NCI-H345 treated with DMSO at 0.1 percent for 48 hours (cell line): Measurements from ENCODE around the gene SLC35E4.
"Not testable (repeated sequence)": the region's sequence is repeated elsewhere in the genome, so short reads cannot be mapped to it uniquely, and the experiment has no call there.

Experiments used
- DNase-seq: peaks from one replicate; lab custom pipeline; 2025; ENCODE audit not compliant: unreplicated experiment; lab: John Stamatoyannopoulos, UW

Gene SLC35E4

DNA sequence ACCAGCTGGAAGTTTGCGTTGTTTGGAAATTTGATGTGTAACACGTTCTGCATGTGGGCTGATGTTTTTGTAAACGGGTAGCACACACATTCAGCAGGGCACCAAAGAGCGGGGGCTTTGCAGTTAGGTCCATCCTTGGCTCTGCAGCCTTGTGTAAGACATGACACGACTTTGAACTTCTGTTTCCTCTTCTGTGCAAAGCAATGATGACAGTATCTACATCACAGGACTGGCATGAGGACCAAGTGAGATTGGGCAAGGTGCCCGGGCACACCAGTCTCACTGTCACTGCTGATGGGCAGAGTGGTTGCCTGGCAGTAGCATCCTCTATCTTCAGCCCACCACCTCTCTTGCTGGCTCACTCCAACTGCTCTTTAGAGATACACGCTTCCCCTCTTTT, 25.3 kb upstream of the SLC35E4 start:
- no peak for DNase-seq

DNA sequence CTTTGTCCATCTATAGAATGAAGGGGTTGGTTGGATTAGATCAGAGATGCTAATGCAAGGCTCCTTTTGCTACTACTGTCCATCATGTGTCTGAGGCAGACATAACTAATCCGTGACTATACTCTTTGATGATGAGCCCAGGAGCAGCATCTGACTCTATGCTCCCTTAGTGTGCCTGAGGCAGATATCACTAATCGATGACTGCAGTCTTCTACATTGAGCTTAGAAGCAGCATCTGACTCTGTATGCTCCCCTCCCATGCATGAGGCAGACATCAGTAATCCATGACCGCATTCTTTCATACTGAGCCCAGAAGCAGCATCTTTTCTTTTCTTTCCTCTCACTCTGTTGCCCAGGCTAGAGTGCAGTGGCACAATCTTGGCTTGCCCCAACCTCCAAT, 24.4 kb upstream of the SLC35E4 start:
- no peak for DNase-seq

DNA sequence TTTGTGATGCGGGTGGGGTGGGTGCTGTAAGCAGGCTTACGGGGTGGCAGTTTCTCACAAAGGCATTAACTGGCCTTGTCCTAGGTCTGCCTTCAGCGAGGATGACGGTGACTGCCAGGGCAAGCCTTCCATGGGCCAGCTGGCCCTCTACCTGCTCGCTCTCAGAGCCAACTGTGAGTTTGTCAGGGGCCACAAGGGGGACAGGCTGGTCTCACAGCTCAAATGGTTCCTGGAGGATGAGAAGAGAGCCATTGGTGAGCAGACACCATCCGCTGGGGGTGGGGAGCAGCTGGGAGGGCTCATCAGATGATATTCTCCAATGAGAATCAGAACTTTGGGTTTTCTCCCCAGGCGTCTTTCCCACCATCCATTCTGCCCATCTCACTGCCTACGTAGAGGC, 22.8 kb upstream of the SLC35E4 start:
- DNase-seq = no peak

DNA sequence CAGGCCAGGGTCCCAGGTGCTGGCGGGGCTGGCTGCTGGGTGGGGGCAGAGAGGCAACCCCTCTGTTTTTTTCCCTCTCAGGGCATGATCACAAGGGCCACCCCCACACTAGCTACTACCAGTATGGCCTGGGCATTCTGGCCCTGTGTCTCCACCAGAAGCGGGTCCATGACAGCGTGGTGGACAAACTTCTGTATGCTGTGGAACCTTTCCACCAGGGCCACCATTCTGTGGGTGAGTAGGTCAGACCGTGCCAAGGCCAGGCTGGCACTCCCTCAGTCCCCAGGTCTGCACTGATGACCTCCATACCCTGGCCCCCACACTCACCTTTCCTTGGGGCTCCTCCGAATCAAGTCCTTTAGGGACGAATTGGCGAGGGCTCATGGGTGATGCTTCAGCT, 21.3 kb upstream of the SLC35E4 start:
- DNase-seq = no peak

DNA sequence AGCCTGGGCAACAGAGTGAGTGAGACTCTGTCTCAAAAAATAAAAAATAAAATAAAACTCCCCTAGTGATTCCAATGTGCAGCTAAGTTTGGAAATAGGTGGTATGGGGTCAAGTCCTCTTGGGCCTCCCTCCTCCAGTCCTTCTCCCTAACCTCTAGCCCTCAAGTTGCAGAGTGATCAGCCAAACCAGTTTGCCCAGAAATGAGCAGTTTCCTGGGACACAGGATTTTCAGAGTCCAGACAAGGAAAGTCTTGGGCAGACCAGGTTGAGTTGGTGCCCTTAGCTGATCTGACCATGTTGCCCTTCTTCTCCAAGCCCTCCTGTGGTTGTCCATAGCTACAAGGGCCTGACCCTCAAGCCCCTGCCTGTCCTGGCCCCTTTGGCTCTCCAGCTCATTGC, 20.7 kb upstream of the SLC35E4 start:
- DNase-seq = no peak

DNA sequence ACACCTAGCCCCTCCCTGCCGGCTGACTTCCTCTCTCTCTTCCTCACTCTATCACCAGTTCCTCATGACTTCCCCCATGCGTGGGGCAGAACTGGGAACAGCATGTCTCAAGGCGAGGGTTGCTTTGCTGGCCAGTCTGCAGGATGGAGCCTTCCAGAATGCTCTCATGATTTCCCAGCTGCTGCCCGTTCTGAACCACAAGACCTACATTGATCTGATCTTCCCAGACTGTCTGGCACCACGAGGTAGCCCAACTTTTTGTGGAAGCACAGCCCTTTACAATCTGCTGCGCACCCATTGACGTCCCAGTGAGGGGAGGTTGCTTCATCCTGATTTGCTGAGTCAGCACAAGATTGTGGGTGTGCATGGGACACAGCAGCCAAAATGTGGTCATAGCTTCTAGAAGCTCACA, 20.0 kb upstream of the SLC35E4 start:
- no peak for DNase-seq

DNA sequence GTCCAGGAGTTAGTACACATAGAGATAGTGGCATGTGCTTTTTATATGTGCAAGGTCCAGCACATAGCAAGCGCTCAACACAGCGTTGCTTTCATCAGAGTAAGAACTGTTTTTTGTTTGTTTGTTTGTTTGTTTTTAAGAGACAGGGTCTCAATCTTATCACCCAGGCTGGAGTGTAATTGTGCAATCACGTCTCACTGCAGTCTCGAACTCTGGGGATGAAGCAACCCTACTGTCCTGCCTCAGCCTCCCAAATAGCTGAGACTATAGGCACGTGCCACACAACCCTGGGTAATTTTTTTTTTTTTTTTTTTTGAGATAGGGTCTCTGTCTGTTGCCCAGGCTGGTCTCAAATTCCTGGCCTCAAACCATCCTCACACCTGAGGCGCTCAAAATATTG, 17.8 kb upstream of the SLC35E4 start:
- no peak for DNase-seq

DNA sequence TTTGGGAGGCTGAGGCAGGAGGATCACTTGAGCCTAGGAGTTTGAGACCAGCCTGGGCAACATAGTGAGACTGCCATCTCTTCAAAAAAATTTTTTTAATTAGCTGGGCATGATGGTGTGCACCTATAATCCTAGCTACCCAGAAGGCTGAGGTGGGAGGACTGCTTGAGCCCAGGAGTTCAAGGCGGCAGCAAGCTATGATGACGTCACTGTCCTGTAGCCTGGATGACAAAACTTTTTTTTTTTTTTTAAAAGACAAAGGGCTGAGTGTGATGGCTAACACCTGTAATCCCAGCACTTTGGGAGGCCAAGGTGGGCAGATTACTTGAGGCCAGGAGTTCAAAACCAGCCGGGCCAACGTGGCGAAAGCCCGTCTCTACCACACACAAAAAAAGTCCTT, 15.7 kb upstream of the SLC35E4 start:
- DNase-seq = not testable (repeated sequence)

DNA sequence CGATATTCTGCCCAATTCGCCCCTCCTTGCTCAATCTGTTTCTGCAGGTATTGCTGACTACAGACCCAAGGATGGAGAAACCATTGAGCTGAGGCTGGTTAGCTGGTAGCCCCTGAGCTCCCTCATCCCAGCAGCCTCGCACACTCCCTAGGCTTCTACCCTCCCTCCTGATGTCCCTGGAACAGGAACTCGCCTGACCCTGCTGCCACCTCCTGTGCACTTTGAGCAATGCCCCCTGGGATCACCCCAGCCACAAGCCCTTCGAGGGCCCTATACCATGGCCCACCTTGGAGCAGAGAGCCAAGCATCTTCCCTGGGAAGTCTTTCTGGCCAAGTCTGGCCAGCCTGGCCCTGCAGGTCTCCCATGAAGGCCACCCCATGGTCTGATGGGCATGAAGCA, 9.2 kb upstream of the SLC35E4 start:
- DNase-seq = no peak

DNA sequence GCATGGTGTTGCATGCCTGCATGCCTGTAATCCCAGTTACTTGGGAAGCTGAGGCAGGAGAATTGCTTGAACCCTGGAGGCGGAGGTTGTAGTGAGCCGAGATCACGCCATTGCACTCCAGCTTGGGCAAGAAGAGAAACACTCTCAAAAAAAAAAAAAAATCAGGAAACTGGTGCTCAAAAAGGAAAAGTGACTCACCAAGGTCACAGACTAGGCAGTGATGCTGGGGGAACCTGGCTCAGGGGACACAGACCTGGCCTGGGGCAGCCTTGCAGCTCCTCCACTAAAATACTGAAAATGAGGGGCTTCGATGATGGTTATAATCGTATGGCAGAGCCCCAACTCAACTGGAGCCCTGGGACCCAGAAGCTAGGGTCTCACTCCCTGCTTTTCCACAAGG, 8.1 kb upstream of the SLC35E4 start:
- DNase-seq = no peak

DNA sequence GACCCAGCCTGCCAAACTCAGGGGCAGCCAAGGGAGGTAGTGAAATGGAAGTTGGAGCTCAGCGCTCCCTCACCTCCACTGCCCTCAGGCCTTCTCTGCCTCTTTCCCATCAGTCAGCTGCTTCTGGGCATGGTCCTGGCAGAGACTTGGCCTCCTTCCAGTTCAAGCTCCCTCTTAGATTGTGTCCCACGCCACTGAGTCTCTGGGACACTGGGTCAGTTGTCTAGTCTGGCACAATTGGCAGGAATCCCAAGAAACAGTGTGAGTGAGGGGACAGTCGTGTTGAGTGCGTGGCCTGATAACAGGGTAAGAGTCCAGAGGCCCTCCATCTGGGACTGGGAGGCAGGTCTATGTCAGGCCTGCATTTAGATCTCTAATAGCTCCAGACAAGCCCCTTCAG, 7.1 kb upstream of the SLC35E4 start:
- DNase-seq = no peak

DNA sequence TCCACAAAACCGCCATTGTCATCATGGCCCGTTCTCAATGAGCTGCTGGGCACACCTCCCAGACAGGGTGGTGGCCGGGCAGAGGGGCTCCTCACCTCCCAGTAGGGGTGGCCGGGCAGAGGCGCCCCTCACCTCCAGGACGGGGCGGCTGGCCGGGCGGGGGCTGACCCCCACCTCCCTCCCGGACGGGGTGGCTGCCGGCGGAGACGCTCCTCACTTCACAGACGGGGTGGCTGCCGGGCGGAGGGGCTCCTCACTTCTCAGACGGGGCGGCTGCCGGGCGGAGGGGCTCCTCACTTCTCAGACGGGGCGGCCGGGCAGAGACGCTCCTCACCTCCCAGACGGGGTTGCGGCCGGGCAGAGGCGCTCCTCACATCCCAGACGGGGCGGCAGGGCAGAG, 4.1 kb upstream of the SLC35E4 start:
- DNase-seq = not testable (repeated sequence)

DNA sequence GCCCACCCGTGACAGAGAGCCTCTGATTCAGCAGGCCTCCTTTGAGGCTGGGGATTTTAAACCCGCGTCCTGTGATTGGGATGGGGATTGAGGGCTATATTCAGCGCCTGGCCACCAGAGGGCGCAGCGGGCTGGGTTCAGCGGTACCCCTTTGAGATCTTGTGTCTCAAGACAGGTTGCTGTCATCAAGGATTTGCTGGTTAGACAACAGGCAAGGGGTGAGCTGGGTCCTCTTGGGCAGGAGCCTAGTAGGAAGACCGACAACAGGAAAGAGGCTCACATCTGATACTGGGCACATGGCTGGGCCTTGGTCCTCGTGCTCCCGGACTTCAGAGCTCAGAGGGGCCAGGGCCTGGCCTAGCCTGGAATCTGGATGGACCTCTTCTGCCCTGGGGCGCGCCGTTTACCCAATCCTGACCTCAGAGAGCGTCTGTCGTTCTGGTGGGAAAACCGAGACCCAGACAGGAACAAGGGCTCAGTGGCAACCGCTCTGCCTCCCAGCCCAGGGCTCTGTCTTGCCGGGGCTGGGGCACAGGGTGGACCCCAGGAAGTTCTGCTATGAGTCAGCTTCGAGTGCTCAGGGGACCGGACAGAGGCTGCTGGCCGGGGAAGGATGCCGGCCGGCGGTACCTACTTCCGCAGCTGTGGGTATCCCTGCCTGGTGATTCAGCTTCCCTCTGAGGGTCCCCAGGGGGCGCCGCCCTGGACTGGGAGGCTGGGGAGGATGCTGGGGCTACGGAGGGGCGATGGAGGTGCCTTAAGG, 929 bp upstream of the SLC35E4 start:
- peak; percentile 43 for DNase-seq

DNA sequence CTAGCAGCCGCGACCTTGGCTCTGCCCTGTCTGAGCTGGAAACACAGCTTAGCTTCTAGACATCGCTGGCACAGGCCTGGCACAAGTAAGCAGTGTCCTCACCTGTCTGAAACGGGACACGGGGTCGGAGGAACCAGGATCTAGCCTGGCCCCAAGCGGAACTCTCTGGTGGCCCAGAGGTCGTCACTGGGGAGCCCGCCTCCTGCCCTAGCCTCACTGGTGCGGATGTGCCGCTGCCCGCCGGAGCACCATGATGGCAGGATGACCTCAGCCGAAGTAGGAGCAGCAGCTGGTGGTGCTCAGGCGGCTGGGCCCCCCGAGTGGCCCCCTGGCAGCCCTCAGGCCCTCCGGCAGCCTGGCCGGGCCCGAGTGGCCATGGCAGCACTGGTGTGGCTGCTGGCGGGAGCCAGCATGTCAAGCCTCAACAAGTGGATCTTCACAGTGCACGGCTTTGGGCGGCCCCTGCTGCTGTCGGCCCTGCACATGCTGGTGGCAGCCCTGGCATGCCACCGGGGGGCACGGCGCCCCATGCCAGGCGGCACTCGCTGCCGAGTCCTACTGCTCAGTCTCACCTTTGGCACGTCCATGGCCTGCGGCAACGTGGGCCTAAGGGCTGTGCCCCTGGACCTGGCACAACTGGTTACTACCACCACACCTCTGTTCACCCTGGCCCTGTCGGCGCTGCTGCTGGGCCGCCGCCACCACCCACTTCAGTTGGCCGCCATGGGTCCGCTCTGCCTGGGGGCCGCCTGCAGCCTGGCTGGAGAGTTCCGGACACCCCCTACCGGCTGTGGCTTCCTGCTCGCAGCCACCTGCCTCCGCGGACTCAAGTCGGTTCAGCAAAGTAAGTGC, 871 bp downstream of the SLC35E4 start:
- DNase-seq = no peak

DNA sequence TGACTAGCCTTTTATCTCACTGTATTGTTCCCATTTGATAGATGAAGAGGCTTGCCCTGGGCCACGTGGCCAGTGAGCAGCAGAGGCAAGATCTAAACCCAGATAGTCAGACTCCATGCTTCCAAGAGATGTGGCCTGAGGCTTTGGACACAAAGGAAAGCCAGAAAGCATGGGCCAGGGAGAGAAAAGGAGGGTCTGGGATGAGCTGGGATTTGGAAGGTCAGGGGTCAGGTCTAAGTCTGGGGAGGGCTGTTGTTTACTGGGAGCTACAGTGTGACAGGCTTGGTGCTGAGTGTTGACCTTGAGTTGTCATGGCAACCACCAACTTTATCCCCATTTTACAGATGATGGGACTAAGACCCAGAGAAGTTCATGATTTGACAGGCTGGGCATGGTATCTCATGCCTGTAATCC, 2.1 kb downstream of the SLC35E4 start:
- DNase-seq = no peak

DNA sequence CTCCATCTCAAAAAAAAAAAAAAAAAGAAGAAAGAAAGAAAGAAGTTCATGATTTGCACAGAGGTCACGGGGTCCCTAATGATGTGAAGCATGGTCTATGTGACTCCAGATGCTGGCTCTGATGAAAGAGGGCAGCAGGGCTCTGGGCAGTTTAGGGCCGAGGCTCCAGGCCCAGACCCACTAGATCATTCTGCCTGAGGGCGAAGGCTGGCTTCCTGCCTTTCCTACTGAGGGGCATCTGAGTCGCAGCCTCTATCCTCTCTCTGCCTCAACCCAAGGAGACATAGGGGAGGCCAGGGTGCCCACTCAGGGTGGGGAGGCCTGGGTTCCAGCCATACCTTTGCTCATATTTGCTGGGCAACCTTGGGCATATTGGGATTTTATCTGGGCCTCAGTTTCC, 4.8 kb downstream of the SLC35E4 start:
- DNase-seq = no peak

DNA sequence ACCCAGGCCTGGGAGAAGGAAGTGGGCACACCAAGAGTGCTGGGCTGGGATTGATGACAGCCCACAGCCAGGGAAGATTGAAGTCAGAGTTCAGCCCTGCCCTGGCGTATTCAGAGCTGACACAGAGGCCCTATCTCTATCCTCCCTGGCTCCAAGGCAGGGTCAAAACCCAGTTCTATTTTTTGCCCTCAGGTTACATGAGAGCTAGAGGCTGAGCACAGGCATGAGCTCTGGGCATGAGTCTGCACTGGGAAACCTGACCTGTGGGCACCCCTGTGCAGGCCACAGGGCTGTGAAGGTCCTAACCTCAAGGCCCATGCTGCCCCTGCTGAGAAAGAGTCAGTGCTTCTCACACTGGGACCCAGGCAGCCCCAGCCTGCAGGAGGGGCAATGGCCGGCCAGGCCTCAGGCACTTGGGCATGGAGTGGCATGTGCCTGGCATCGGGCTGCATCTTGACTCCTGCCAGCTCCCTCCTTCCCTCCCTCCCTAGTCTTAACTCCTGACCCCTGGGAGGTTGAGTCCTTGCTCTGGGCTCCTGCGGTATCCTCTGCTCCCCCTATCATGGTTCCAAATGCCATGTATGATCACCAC, 5.4 kb downstream of the SLC35E4 start:
- no peak for DNase-seq

DNA sequence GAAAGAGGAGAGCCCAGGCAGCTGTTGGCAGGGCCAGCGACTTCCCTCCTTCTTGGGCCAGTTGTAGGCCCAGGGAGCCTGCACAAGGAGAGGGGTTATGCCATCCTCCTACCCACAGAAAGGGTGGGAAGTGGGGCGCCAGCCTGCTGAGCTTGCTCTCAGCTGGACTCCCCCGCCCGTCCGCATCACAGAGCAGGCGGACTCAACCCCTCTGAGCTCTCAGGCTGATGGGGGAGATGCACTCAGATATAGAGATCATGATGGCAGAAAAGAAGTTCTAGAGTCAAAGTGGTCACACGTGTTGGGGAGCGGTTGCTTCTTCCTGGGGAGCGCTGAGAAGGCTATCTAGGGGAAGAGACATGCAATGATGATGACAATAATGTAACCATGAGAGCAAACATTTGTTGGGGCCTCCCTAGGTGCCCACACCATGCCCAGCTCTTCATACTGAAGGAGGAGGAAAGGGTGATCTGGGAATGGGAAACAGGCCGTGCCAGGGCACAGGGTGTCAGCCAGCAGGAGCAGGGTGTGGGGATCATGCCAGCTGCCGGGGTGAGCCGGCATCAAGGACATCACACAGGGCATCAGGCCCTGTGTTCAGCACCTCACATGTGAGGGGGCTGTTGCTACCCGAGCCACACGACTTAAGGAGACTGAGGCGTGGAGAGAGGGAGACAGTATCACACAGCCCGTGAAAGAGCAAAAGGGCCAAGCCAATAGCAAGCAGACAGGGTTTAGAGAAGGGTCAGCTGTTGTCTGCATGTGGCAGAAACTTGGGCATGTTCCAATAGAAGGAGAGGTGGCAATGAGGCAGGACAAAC, 7.7 kb downstream of the SLC35E4 start:
- no peak for DNase-seq

DNA sequence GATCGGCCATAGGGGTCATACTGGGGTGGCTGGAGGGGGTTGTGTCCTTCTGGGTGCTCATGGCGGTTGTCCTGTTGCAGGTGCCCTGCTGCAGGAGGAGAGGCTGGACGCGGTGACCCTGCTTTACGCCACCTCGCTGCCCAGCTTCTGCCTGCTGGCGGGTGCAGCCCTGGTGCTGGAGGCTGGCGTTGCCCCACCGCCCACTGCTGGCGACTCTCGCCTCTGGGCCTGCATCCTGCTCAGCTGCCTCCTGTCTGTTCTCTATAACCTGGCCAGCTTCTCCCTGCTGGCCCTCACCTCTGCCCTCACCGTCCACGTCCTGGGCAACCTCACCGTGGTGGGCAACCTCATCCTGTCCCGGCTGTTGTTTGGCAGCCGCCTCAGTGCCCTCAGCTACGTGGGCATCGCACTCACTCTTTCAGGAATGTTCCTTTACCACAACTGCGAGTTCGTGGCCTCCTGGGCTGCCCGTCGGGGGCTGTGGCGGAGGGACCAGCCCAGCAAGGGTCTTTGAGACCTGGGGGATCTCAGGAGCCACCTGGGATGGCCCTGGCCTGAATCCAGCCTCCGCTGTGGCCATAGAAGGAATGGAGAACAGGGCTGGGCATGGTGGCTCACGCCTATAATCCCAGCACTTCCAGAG, 11.1 kb downstream of the SLC35E4 start:
- no peak for DNase-seq

DNA sequence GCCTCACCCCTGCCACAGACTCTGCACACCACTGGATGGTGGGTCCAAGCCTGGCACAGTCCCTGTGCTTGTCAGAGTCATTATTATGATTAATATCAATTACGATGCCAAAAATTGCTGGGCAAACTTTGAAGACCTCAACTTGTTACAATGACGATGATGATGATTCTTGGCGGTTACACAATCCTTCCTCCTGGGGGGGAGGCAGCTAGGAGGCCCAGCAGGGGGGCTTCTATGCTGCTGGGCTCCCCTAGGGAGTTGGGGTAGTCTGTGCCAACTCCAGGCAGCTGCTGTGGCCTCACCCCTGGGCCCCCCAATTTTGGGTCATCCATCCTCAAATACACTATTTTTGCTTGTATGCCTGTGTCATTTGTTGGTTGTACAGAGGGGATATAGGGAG, 12.0 kb downstream of the SLC35E4 start:
- DNase-seq = no peak

DNA sequence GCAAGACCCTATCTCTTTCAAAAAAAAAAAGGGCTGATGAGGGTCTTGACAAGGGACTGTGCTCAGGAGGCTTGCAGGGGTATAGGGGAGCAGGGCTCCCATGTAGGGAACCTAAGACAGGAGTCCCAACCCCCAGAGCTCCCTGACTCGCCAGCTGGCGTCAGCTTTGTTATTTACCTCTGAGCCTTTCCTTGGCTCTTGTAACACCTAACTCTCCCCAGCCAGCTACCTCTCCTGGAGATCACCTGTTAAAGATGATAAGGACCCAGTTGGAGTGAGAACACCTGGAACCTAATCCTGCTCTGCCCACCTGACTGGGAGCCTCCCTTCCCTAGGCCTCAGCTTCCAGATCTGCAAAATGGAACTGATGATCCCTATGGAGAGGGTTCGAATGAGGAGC, 13.2 kb downstream of the SLC35E4 start:
- DNase-seq = no peak
